Type B pancreatic cell (in vitro differentiated cells): ENCODE measurements around the gene GTF2A2. TPM values are rescaled to one million over a fixed set of nuclear protein-coding genes. Genes with fewer than 3 reads are reported as not detected.

ENCODE experiments used
- DNase-seq: peaks from one replicate; pipeline ENCODE4 v3.0.0; 2021; ENCODE audit warnings: mixed read lengths; ENCODE audit not compliant: unreplicated experiment; ENCODE audit errors: extremely low spot score
- H3K27ac Mint-ChIP-seq: 2 replicates; pipeline ENCODE4 v1.8.0; 2021; ENCODE audit warnings: mild to moderate bottlenecking, mixed read lengths
- H3K27me3 Mint-ChIP-seq: 2 replicates; pipeline ENCODE4 v1.8.0; 2021; ENCODE audit warnings: mixed read lengths
- H3K36me3 Mint-ChIP-seq: 2 replicates; pipeline ENCODE4 v1.8.0; 2021; ENCODE audit warnings: mixed read lengths
- H3K4me1 Mint-ChIP-seq: one replicate; pipeline ENCODE4 v1.8.0; 2021; ENCODE audit warnings: mixed read lengths; ENCODE audit not compliant: unreplicated experiment
- H3K4me3 Mint-ChIP-seq: 2 replicates; pipeline ENCODE4 v1.8.0; 2021; ENCODE audit warnings: mild to moderate bottlenecking, mixed read lengths
- H3K9me3 Mint-ChIP-seq: 2 replicates; pipeline ENCODE4 v1.8.0; 2021; ENCODE audit warnings: mixed read lengths
- CTCF ChIP-seq: fragments of 200-600 bp; sonication (generic); conservative IDR thresholded peaks from 2 replicates; pipeline ENCODE4 v1.5.0; 2021; ENCODE audit warnings: antibody characterized with exemption, mild to moderate bottlenecking
- total RNA-seq: library from RNA; stranded (reverse); gene quantifications from 2 replicates; pipeline ENCODE4 v1.2.1, GENCODE V29; 2021; ENCODE audit warnings: low replicate concordance

Gene GTF2A2
- total RNA-seq, 1 donor from 2014 or later, result 109 TPM

DNA sequence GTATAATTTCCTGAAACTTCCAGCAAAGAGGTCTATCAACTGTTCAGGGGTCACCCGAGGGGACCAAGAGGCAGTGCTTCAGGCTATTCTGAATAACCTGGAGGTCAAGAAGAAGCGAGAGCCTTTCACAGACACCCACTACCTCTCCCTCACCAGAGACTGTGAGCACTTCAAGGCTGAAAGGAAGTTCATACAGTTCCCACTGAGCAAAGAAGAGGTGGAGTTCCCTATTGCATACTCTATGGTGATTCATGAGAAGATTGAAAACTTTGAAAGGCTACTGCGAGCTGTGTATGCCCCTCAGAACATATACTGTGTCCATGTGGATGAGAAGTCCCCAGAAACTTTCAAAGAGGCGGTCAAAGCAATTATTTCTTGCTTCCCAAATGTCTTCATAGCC, 38.9 kb downstream of the GTF2A2 start:
- peaks cover 14% of the 10 kb centered on the region for H3K4me1 Mint-ChIP-seq
- H3K36me3 Mint-ChIP-seq, result no peaks in the 10 kb centered on the region
- DNase-seq, result no peak
- no peak overlapping the region for H3K27ac Mint-ChIP-seq
- H3K4me3 Mint-ChIP-seq, result no peak overlapping the region
- H3K9me3 Mint-ChIP-seq, result no peaks in the 10 kb centered on the region
- H3K27me3 Mint-ChIP-seq, result no peaks in the 10 kb centered on the region
- TF ChIP-seq CTCF, result no peak

DNA sequence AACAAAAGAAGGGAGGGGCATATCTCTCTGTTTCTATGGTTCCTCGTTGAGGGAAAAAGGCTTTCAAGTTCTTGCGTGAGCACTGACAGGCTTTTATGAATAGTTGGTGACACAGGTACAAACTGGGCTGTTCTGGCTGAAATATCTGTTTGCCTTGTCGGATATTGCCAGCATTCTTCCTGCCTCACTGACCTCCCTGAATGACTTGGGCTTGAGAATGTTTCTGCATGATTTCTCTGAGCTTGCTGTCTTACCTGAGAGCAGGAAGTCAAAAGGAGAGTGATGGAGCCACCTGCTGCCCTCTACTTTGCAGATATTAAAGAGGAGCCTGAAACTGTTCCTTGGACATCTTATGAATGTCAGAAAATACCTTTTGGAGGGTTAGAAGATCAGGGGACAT, 40.9 kb downstream of the GTF2A2 start:
- Mint-ChIP-seq H3K4me1 (peaks cover 18% of the 10 kb centered on the region), H3K27ac (peak overlapping the region; percentile 72), H3K9me3 (peaks cover under 1% of the 10 kb centered on the region), H3K4me3 (peak overlapping the region; percentile 71), H3K27me3 (peaks cover 7% of the 10 kb centered on the region), H3K36me3 (no peaks in the 10 kb centered on the region)
- no peak for TF ChIP-seq CTCF
- no peak for DNase-seq

GRCh38 chr15:59615661-59616060, 41.7 kb downstream of the GTF2A2 start:
- H3K4me1 Mint-ChIP-seq, result peaks cover 21% of the 10 kb centered on the region

GRCh38 chr15:59614153-59614552, 43.2 kb downstream of the GTF2A2 start:
- Mint-ChIP-seq H3K9me3 (peaks cover 3% of the 10 kb centered on the region), H3K27me3 (peaks cover 9% of the 10 kb centered on the region), H3K4me1 (peaks cover 21% of the 10 kb centered on the region), H3K36me3 (no peaks in the 10 kb centered on the region), H3K4me3 (peak overlapping the region; percentile 22), H3K27ac (no peak overlapping the region)
- no peak for TF ChIP-seq CTCF
- DNase-seq, result no peak

More at GRCh38 chr15:59615661-59616060, 41.7 kb downstream of the GTF2A2 start:
- H3K27me3 Mint-ChIP-seq, result peaks cover 7% of the 10 kb centered on the region
- no peak for DNase-seq
- no peak for TF ChIP-seq CTCF
- peak overlapping the region; percentile 71 for H3K4me3 Mint-ChIP-seq
- peak overlapping the region; percentile 38 for H3K27ac Mint-ChIP-seq
- no peaks in the 10 kb centered on the region for H3K36me3 Mint-ChIP-seq
- peaks cover 3% of the 10 kb centered on the region for H3K9me3 Mint-ChIP-seq

- peak within 1 kb of the TSS; percentile 64 for H3K27ac Mint-ChIP-seq
- no peak for DNase-seq
- H3K36me3 Mint-ChIP-seq, result no peaks in the 10 kb centered on the region
- TF ChIP-seq CTCF, result no peak
- H3K4me3 Mint-ChIP-seq, result peak within 1 kb of the TSS; percentile 61
- H3K27me3 Mint-ChIP-seq, result peaks cover 20% of the 10 kb centered on the region
- peaks cover 17% of the 10 kb centered on the region for H3K4me1 Mint-ChIP-seq
- peaks cover 3% of the 10 kb centered on the region for H3K9me3 Mint-ChIP-seq
Observed at GRCh38 chr15:59611276-59612260, 45.7 kb downstream of the GTF2A2 start, which contains the start of gene GCNT3. GCNT3 (plus strand) TSS chr15:59611783; CDS start chr15:59618239, 6,456 bp downstream.
